Osteocyte (in vitro differentiated cells): Measurements from ENCODE around the gene IFNL3. TPM values are rescaled to one million over a fixed set of nuclear protein-coding genes. Genes with fewer than 3 reads are reported as not detected.
"Not testable (repeated sequence)": the region's sequence is repeated elsewhere in the genome, so short reads cannot be mapped to it uniquely, and the experiment has no call there.

Experiments used
- DNase-seq: peaks from one replicate; pipeline ENCODE4 v3.0.0; 2021; ENCODE audit warnings: mixed read lengths; ENCODE audit not compliant: unreplicated experiment; ENCODE audit errors: extremely low spot score
- H3K27ac Mint-ChIP-seq: one replicate; pipeline ENCODE4 v1.8.0; 2021; ENCODE audit warnings: mild to moderate bottlenecking, mixed read lengths; ENCODE audit not compliant: unreplicated experiment
- H3K27me3 Mint-ChIP-seq: one replicate; pipeline ENCODE4 v1.8.0; 2021; ENCODE audit warnings: mixed read lengths; ENCODE audit not compliant: unreplicated experiment
- H3K36me3 Mint-ChIP-seq: one replicate; pipeline ENCODE4 v1.8.0; 2021; ENCODE audit warnings: mixed read lengths; ENCODE audit not compliant: unreplicated experiment
- H3K4me1 Mint-ChIP-seq: one replicate; pipeline ENCODE4 v1.8.0; 2021; ENCODE audit warnings: mixed read lengths; ENCODE audit not compliant: unreplicated experiment
- H3K4me3 Mint-ChIP-seq: one replicate; pipeline ENCODE4 v1.8.0; 2021; ENCODE audit warnings: mild to moderate bottlenecking, moderate library complexity, mixed read lengths; ENCODE audit not compliant: unreplicated experiment
- H3K9me3 Mint-ChIP-seq: one replicate; pipeline ENCODE4 v1.8.0; 2021; ENCODE audit warnings: mixed read lengths; ENCODE audit not compliant: unreplicated experiment
- long read RNA-seq: library from polyadenylated mRNA; unstranded; transcript quantifications from one replicate; pipeline ENCODE4 v2.0.0, GENCODE V29; 2021
- total RNA-seq: library from RNA; stranded (reverse); gene quantifications from 2 replicates; pipeline ENCODE4 v1.2.1, GENCODE V29; 2021
- TF ChIP-seq, protein P1 (sequence below): fragments of 200-600 bp; sonication (generic); IDR thresholded peaks from 2 replicates; pipeline ENCODE4 v1.5.0; 2021; ENCODE audit warnings: antibody characterized with exemption, mild to moderate bottlenecking, moderate library complexity

IFNL3 gene
- total RNA-seq: not detected in 2 replicates
- long read RNA-seq: 0 reads

DNA sequence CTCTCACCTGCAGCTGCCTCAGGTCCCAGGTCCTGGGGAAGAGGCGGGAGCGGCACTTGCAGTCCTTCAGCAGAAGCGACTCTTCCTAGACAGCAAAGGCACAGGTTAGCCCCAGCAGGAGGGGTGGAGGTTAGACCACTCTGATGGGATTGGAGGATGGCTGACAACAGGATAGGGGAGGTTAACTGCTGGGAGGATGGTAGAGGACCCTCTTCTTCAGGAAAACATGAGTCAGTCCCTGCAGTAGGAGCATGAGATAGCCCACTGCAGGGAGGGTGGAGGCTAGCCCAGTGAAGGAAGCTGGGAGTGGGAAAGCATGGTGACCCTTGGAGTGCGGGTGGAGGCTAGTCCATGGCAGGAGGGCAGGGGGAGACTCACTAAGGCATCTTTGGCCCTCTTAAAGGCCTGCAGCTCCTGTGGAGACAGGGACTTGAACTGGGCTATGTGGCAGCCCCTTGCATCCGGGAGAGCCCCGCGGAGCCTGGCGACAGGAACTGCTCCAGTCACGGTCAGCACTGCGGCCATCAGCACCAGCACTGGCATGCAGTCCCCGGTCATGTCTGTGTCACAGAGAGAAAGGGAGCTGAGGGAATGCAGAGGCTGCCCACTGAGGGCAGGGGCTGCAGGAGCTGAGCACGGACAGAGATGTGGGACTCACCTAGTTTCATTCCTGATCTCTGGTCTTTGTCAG, at the start of gene IFNL3:
Gene IFNL3, minus strand, starts transcription at position 597 of the 691 bp plus-strand sequence. Its CDS starts 39 bp downstream, at position 558.
- DNase-seq, H3K27ac Mint-ChIP-seq, H3K4me3 Mint-ChIP-seq, H3K4me1 Mint-ChIP-seq, H3K36me3 Mint-ChIP-seq, H3K9me3 Mint-ChIP-seq: not testable (repeated sequence)
- peaks cover 29% of the 10 kb centered on the region for H3K27me3 Mint-ChIP-seq

DNA sequence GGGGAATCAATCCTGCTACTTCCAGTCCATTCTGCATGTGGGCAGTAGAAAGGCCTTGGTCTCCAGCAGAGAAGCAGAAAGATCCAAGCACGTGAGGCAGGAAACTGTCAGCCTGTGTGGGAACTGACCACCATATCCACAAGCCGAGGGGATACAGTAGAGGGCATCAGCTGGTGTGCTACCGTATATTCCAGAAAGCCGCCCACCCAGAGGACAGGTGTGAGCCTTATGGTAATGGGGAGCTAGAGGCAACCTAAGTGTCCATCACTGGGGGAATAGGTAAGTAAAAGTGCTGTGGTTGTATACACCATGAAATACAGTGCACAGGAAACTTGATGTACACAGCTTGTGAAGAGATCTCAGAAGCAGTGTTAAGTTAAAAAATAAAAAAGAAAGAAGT, 48.6 kb upstream of the IFNL3 start:
- Mint-ChIP-seq H3K27me3 (peaks cover 42% of the 10 kb centered on the region), H3K4me1 (no peaks in the 10 kb centered on the region)
- DNase-seq: no peak

DNA sequence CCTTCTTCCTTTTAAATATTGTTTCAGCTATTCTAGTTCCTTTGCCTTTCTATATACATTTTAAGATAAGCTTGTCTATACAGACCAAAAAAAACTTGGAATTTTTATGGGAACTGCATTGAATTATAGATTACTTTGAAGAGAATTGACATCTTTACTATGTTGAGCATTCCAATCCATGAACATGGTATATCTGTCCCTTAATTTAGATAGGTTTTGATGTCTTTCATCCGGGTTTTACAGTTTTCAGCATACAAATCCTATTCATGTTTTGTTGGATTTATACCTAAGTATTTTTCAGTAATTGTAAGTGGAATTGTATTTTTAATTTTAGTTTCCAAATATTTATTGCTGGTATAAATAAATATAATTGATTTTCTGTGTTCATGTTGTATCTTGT, 39.2 kb upstream of the IFNL3 start:
- no peak overlapping the region for H3K4me3 Mint-ChIP-seq
- H3K27ac Mint-ChIP-seq: no peak overlapping the region
- H3K36me3 Mint-ChIP-seq: no peaks in the 10 kb centered on the region
- no peaks in the 10 kb centered on the region for H3K4me1 Mint-ChIP-seq
- no peak for DNase-seq
- H3K9me3 Mint-ChIP-seq: no peaks in the 10 kb centered on the region
- peaks cover 54% of the 10 kb centered on the region for H3K27me3 Mint-ChIP-seq
- TF ChIP-seq, protein P1, sequence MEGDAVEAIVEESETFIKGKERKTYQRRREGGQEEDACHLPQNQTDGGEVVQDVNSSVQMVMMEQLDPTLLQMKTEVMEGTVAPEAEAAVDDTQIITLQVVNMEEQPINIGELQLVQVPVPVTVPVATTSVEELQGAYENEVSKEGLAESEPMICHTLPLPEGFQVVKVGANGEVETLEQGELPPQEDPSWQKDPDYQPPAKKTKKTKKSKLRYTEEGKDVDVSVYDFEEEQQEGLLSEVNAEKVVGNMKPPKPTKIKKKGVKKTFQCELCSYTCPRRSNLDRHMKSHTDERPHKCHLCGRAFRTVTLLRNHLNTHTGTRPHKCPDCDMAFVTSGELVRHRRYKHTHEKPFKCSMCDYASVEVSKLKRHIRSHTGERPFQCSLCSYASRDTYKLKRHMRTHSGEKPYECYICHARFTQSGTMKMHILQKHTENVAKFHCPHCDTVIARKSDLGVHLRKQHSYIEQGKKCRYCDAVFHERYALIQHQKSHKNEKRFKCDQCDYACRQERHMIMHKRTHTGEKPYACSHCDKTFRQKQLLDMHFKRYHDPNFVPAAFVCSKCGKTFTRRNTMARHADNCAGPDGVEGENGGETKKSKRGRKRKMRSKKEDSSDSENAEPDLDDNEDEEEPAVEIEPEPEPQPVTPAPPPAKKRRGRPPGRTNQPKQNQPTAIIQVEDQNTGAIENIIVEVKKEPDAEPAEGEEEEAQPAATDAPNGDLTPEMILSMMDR: no peak

More for the DNA sequence above, 48.6 kb upstream of the IFNL3 start:
- Mint-ChIP-seq H3K36me3 (no peaks in the 10 kb centered on the region), H3K9me3 (no peaks in the 10 kb centered on the region), H3K4me3 (no peak overlapping the region), H3K27ac (no peak overlapping the region)
- TF ChIP-seq, protein P1: no peak

DNA sequence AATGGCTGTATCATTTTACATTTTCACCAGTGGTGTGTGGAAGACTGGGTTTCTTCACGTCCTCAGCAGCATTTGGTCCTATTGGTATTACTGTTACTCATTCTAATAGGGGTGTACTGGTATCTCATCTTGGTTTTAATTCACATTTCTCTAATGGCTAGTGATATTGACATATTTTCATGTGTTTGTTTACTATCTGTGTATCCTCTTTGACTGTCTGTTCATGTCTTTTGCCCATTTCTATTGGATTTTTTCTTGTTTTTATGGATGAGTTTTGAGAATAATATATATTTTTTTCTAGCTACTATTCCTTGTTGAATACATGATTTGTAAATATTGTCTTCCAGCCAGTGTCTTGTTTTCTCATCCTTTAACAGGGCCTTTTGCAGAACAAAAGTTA, 37.2 kb upstream of the IFNL3 start:
- no peaks in the 10 kb centered on the region for H3K36me3 Mint-ChIP-seq
- no peak overlapping the region for H3K4me3 Mint-ChIP-seq
- H3K4me1 Mint-ChIP-seq: no peaks in the 10 kb centered on the region
- TF ChIP-seq, protein P1: no peak
- DNase-seq: no peak
- H3K27ac Mint-ChIP-seq: no peak overlapping the region
- H3K9me3 Mint-ChIP-seq: no peaks in the 10 kb centered on the region
- peaks cover 50% of the 10 kb centered on the region for H3K27me3 Mint-ChIP-seq

DNA sequence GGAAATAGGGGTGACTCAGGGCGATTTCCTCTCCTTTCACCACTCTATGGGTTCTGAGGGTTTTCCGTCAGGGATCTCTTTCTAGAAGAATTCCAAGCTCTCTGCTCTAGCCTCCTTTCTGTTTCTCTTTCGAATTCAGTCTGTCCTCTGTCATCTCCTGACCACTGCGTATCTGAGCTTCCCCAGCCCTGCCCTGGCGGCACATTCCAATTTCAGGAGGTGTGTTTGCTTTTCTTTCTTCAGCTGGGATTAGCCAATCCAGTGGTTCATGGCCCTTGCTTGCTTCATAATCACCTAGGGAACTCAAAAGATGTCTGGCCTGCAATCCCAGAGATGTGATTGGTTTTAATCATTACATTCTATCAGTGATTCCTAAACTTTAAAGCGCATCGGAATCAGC, 32.8 kb upstream of the IFNL3 start:
- peaks cover 38% of the 10 kb centered on the region for H3K27me3 Mint-ChIP-seq
- no peak overlapping the region for H3K27ac Mint-ChIP-seq
- no peaks in the 10 kb centered on the region for H3K4me1 Mint-ChIP-seq
- no peaks in the 10 kb centered on the region for H3K9me3 Mint-ChIP-seq
- no peak overlapping the region for H3K4me3 Mint-ChIP-seq
- no peak for DNase-seq
- TF ChIP-seq, protein P1: no peak
- H3K36me3 Mint-ChIP-seq: no peaks in the 10 kb centered on the region
